ENCODE data around the gene CD58.

- TF ChIP-seq YY1 (IDR thresholded peaks at IDR 0.05) (no peak), MAX (IDR thresholded peaks at IDR 0.05) (no peak), RAD21 (IDR thresholded peaks at IDR 0.05) (no peak), CTCF (IDR thresholded peaks at IDR 0.05; ENCODE audit: low read depth, low read length, missing input control) (no peak), NR2F2 (IDR thresholded peaks at IDR 0.05) (no peak), JUND (IDR thresholded peaks at IDR 0.05) (no peak), TAF1 (conservative IDR thresholded peaks at IDR 0.05) (no peak)
Measured at GRCh38 chr1:116531917-116532316, 38.9 kb downstream of the CD58 start.
